Tibial artery (tissue), 4 donors: ENCODE measurements around the gene IL1B.

ENCODE experiments used
- DNase-seq, 2 donors: peaks; one replicate each; pipeline ENCODE4 v3.0.0-alpha.2; 2019
- H3K27ac ChIP-seq, 2 donors: fragments of 200-600 bp; sonication (generic) in 1 of 2; 1 replicate in 1 of 2; 2 replicates in 1 of 2; pipeline ENCODE4 v1.5.1; 2018 to 2019; ENCODE audit warnings: mild to moderate bottlenecking in 1 of 2
- H3K27me3 ChIP-seq, 2 donors: fragments of 200-600 bp; sonication (generic) in 1 of 2; one replicate each; pipeline versions ENCODE4 v1.5.1 to v1.6.0; 2016 to 2019
- H3K36me3 ChIP-seq, 3 donors: fragments of 200-600 bp; sonication (generic) in 2 of 3; one replicate each; pipeline ENCODE4 v1.5.1; 2016 to 2019; ENCODE audit warnings: mild to moderate bottlenecking in 2 of 3
- H3K4me1 ChIP-seq, 4 donors: fragments of 200-600 bp; sonication (generic) in 2 of 4; 1 replicate in 3 of 4; 2 replicates in 1 of 4; pipeline ENCODE4 v1.5.1; 2016 to 2019
- H3K4me3 ChIP-seq, 2 donors: fragments of 200-600 bp; sonication (generic) in 1 of 2; 1 replicate in 1 of 2; 2 replicates in 1 of 2; pipeline ENCODE4 v1.5.1; 2018 to 2019; ENCODE audit warnings: mild to moderate bottlenecking in 2 of 2
- H3K9me3 ChIP-seq, 3 donors: fragments of 200-600 bp; sonication (generic) in 1 of 3; one replicate each; pipeline ENCODE4 v1.5.1; 2016 to 2019
- intact Hi-C: fragments of 100-400 bp; cut with DNase I; formaldehyde crosslinking; loops from one replicate; pipeline ENCODE4 v1.15.0; 2023; ENCODE audit warnings: low total_unique reads
- TF ChIP-seq, protein P1 (sequence below), 2 experiments: fragments of 200-600 bp in 1 of 2; fragments of 450-650 bp in 1 of 2; IDR thresholded peaks; one replicate each; pipeline ENCODE4 v1.5.1; 2017 to 2019; ENCODE audit warnings: antibody characterized with exemption in 2 of 2, mild to moderate bottlenecking in 1 of 2, moderate library complexity in 1 of 2

Gene IL1B

GRCh38 chr2:112819081-112819480 is 17.5 kb downstream of the IL1B start:
- no peaks in the 10 kb centered on the region for H3K27me3 ChIP-seq
- no peak overlapping the region for H3K4me3 ChIP-seq
- intact Hi-C loops: no loop called here
- TF ChIP-seq, protein P1, sequence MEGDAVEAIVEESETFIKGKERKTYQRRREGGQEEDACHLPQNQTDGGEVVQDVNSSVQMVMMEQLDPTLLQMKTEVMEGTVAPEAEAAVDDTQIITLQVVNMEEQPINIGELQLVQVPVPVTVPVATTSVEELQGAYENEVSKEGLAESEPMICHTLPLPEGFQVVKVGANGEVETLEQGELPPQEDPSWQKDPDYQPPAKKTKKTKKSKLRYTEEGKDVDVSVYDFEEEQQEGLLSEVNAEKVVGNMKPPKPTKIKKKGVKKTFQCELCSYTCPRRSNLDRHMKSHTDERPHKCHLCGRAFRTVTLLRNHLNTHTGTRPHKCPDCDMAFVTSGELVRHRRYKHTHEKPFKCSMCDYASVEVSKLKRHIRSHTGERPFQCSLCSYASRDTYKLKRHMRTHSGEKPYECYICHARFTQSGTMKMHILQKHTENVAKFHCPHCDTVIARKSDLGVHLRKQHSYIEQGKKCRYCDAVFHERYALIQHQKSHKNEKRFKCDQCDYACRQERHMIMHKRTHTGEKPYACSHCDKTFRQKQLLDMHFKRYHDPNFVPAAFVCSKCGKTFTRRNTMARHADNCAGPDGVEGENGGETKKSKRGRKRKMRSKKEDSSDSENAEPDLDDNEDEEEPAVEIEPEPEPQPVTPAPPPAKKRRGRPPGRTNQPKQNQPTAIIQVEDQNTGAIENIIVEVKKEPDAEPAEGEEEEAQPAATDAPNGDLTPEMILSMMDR (IDR thresholded peaks at IDR 0.05): no peak
- no peak overlapping the region for H3K27ac ChIP-seq
- H3K4me1 ChIP-seq: no peaks in the 10 kb centered on the region
- no peaks in the 10 kb centered on the region for H3K9me3 ChIP-seq
- DNase-seq: no peak
- H3K36me3 ChIP-seq: no peaks in the 10 kb centered on the region

DNA sequence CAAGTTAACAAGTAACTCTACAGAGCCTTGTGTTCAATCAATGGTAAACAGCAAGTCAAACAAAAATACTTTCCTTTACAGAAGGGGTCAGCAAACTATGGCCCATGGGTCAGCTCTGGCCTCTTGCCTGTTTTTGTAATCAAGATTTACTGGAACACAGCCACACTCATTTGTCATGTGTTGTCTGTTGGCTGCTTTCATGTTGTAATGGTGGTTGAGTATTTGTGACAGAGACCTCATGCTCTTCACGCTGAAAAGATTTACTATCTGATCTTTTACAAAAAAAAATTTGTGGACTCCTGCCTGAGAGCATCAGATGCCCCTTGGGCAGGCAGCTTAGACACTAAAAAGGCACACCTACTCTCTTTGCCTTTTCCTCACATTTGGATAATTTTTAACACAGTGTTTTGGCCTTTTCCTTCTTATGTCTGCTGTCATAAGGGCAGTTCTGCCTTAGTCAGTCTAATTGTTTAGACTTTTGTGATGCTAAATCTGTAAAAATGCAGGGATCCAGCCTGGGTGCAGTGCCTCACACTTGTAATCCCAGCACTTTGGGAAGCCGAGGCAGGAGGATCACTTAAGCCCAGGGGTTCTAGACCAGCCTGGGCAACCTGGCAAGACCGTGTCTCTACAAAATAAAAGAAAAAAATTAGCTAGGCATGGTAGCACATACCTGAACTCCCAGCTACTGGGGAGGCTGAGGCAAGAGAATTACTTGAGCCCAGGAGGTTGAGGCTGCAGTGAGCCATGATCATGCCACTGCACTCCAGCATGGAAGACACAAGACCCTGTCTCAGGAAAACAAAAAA is 18.3 kb downstream of the IL1B start:
- Histone ChIP-seq H3K27ac (no peak overlapping the region), H3K27me3 (no peaks in the 10 kb centered on the region), H3K4me1 (no peaks in the 10 kb centered on the region), H3K36me3 (no peaks in the 10 kb centered on the region), H3K9me3 (no peaks in the 10 kb centered on the region), H3K4me3 (no peak overlapping the region)
- TF ChIP-seq, protein P1 (IDR thresholded peaks at IDR 0.05): no peak
- intact Hi-C loops: no loop called here
- DNase-seq: no peak

DNA sequence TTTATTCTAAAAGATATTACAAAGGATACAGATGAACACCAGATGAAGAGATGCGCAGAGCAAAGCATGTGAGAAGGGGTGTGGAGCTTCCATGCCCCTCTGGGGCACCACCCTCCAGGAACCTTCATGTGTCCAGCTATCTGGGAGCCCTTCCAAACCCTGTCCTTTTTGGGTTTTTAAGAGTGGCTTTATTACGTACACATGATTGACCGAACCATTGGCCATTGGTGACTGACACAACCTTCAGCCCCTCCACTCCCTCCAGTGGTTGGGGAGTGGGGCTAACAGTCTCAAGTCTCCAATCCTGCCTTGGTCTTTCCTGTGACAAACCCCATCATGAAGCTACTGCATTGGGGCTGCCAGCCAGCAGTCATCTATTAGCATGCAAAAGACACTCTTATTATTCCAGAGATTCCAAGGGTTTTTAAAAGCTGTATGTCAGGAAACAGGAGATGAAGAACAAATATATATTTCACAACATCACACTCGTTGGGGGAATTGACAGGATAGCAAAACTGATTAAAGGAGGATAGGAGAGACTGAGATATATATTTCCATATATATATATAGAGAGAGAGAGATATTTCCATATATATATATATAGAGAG is 19.4 kb downstream of the IL1B start:
- intact Hi-C loops: no loop called here
- DNase-seq: no peak
- peaks cover 0 to 8% (median 0%) of the 10 kb centered on the region in 4 donors for H3K4me1 ChIP-seq

GRCh38 chr2:112814278-112814677 is 22.3 kb downstream of the IL1B start:
- DNase-seq: no peak
- intact Hi-C loops: no loop called here
- H3K36me3 ChIP-seq: no peaks in the 10 kb centered on the region

More for the DNA sequence above, 19.4 kb downstream of the IL1B start:
- Histone ChIP-seq H3K27me3 (no peaks in the 10 kb centered on the region), H3K4me3 (no peak overlapping the region), H3K27ac (no peak overlapping the region), H3K9me3 (no peaks in the 10 kb centered on the region), H3K36me3 (no peaks in the 10 kb centered on the region)
- TF ChIP-seq, protein P1 (IDR thresholded peaks at IDR 0.05): no peak

DNA sequence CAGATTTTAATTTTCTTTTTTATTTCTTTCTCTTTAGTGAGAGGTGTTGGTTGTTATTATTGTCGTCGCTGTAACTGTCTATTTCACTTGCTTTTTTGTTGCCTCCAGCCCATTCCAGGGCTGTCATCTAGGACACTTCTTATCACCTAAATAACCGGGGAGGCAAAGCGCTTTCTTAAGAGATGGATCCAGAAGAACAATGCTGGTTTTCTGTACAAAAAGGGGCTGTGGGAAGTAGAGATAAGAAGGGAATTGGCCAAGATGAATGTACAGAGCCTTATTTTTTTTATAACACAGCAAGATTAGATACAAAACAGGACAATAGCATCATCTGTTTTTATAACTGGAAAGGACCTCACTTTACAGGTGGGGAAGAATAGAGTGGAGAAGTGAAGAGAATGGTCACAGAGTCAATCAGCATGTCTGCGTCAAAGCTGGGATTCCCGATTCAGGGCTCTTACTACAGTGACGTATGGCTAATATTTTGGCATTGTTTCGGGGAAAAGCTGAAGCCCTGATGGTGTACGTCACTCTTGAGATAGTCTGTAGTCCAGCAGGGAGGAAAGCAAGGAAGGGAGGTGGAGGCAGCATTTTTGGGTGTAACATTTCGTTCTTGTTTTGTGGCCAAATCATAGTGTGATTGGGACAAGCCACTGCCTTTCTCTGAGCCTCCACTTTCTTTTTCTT is 23.2 kb downstream of the IL1B start:
- H3K4me3 ChIP-seq: no peak overlapping the region
- DNase-seq: no peak
- no peaks in the 10 kb centered on the region for H3K9me3 ChIP-seq
- no peak overlapping the region for H3K27ac ChIP-seq
- peaks cover 0 to 10% (median 0%) of the 10 kb centered on the region in 4 donors for H3K4me1 ChIP-seq
- no peaks in the 10 kb centered on the region for H3K36me3 ChIP-seq
- TF ChIP-seq, protein P1 (IDR thresholded peaks at IDR 0.05): no peak
- H3K27me3 ChIP-seq: no peaks in the 10 kb centered on the region
- intact Hi-C loops: no loop called here

More at GRCh38 chr2:112814278-112814677, 22.3 kb downstream of the IL1B start:
- TF ChIP-seq, protein P1 (IDR thresholded peaks at IDR 0.05): no peak
- no peak overlapping the region for H3K27ac ChIP-seq
- H3K9me3 ChIP-seq: no peaks in the 10 kb centered on the region
- peaks cover 0 to 10% (median 0%) of the 10 kb centered on the region in 4 donors for H3K4me1 ChIP-seq
- H3K4me3 ChIP-seq: no peak overlapping the region
- no peaks in the 10 kb centered on the region for H3K27me3 ChIP-seq
